Stomach (tissue), 9 donors: Measurements from ENCODE around the gene NKAIN2. TPM values are rescaled to one million over a fixed set of nuclear protein-coding genes. Genes with fewer than 3 reads are reported as not detected.

Experiments used
- DNase-seq, 2 donors: peaks; one replicate each; pipeline versions ENCODE4 v3.0.0 to v3.0.0-alpha.2; 2013 to 2019
- H3K27ac ChIP-seq, 5 donors: fragments of 200-600 bp in 4 of 5; sonication (generic) in 4 of 5; one replicate each; pipeline ENCODE4 v1.5.1; 2013 to 2019; ENCODE audit warnings: mild to moderate bottlenecking in 1 of 5, moderate library complexity in 1 of 5
- H3K27me3 ChIP-seq, 3 donors: fragments of 200-600 bp; sonication (generic); one replicate each; pipeline ENCODE4 v1.5.1; 2017 to 2019; ENCODE audit warnings: mixed run types in 1 of 3
- H3K36me3 ChIP-seq, 4 donors: fragments of 200-600 bp; sonication (generic); 1 replicate in 3 of 4; 2 replicates in 1 of 4; pipeline ENCODE4 v1.5.1; 2016 to 2019
- H3K4me1 ChIP-seq, 4 donors: fragments of 200-600 bp; sonication (generic); one replicate each; pipeline ENCODE4 v1.5.1; 2016 to 2019
- H3K4me3 ChIP-seq, 4 donors: fragments of 200-600 bp; sonication (generic) in 3 of 4; one replicate each; pipeline ENCODE4 v1.5.1; 2016 to 2019; ENCODE audit warnings: mild to moderate bottlenecking in 1 of 4
- H3K9me3 ChIP-seq, 4 donors: fragments of 200-600 bp; sonication (generic); one replicate each; pipeline ENCODE4 v1.5.1; 2016 to 2019
- EP300 ChIP-seq: sonication (generic); formaldehyde crosslinking; IDR thresholded peaks from one replicate; pipeline ENCODE4 v1.6.1; 2017; ENCODE audit warnings: antibody characterized with exemption
- POLR2A ChIP-seq, 4 donors: fragments of 450-650 bp; IDR thresholded peaks; one replicate each; pipeline ENCODE4 v1.6.1; 2016; ENCODE audit warnings: antibody characterized with exemption in 4 of 4, control low read depth in 2 of 4, mild to moderate bottlenecking in 1 of 4, moderate library complexity in 1 of 4
- POLR2AphosphoS5 ChIP-seq, 3 donors: sonication (generic); formaldehyde crosslinking; IDR thresholded peaks; one replicate each; pipeline ENCODE4 v1.6.1; 2016; ENCODE audit warnings: antibody characterized with exemption in 3 of 3
- WGBS, 5 donors: extraction: QIAGEN DNeasy Blood & Tissue Kit in 3 of 5; methylation state at CpG; one replicate each; pipeline versions ENCODE4 v1.1.5 to v1.1.7; 2013 to 2018; 5-methylcytosine and 5-hydroxymethylcytosine counted together
- intact Hi-C: fragments of 100-400 bp; cut with DNase I; formaldehyde crosslinking; loops from one replicate; pipeline ENCODE4 v1.15.1; 2023; ENCODE audit warnings: low total_unique reads
- polyA plus RNA-seq, 3 donors: library from polyadenylated mRNA; stranded (reverse); fragments of 200-250 nt; gene quantifications; one replicate each; pipeline ENCODE4 v1.2.3, GENCODE V29; 2013
- total RNA-seq, 5 donors: library from RNA; depleted of rRNA; stranded (reverse); fragments of >200 nt; gene quantifications; one replicate each; pipeline versions ENCODE4 v1.1.0 to v1.2.3, GENCODE V29; 2014 to 2016
- TF ChIP-seq, protein P1 (sequence below), 7 experiments: fragments of 450-650 bp in 4 of 7; fragments of 200-600 bp in 3 of 7; sonication (generic) in 3 of 7; IDR thresholded peaks; one replicate each; pipeline ENCODE4 v1.5.1; 2016 to 2019; ENCODE audit warnings: antibody characterized with exemption in 7 of 7, control low read depth in 2 of 7, mild to moderate bottlenecking in 1 of 7
- donor health status: healthy with polysubstance abuse.
- donor health status: Bipolar disorder and iron deficiency.
- donor health status: healthy.

NKAIN2 gene
- total and polyA plus RNA-seq, 8 donors = 0.13 to 9.6 (median 1.5) TPM; not detected in 5

- no peaks in the 10 kb centered on the region for H3K9me3 ChIP-seq
- intact Hi-C loops = no loop called here
- no peak for DNase-seq
- TF ChIP-seq POLR2A (IDR thresholded peaks at IDR 0.05) (no peak), EP300 (no peak), POLR2AphosphoS5 (IDR thresholded peaks at IDR 0.05) (no peak)
- TF ChIP-seq, protein P1, sequence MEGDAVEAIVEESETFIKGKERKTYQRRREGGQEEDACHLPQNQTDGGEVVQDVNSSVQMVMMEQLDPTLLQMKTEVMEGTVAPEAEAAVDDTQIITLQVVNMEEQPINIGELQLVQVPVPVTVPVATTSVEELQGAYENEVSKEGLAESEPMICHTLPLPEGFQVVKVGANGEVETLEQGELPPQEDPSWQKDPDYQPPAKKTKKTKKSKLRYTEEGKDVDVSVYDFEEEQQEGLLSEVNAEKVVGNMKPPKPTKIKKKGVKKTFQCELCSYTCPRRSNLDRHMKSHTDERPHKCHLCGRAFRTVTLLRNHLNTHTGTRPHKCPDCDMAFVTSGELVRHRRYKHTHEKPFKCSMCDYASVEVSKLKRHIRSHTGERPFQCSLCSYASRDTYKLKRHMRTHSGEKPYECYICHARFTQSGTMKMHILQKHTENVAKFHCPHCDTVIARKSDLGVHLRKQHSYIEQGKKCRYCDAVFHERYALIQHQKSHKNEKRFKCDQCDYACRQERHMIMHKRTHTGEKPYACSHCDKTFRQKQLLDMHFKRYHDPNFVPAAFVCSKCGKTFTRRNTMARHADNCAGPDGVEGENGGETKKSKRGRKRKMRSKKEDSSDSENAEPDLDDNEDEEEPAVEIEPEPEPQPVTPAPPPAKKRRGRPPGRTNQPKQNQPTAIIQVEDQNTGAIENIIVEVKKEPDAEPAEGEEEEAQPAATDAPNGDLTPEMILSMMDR (IDR thresholded peaks at IDR 0.05) = no peak
- no peaks in the 10 kb centered on the region for H3K36me3 ChIP-seq
- WGBS, 5 donors = 58 to 84% (median 70%) methylated on average over 4 of the region's 4 CpGs
- no peaks in the 10 kb centered on the region for H3K4me1 ChIP-seq
- H3K4me3 ChIP-seq = no peak overlapping the region
- H3K27ac ChIP-seq = no peak overlapping the region
- no peaks in the 10 kb centered on the region for H3K27me3 ChIP-seq
These were observed 306.8 kb downstream of the NKAIN2 start for GRCh38 chr6:124110514-124110913.

GRCh38 chr6:124119596-124119995 is 315.9 kb downstream of the NKAIN2 start:
- Histone ChIP-seq H3K9me3 (no peaks in the 10 kb centered on the region), H3K4me1 (no peaks in the 10 kb centered on the region), H3K4me3 (no peak overlapping the region), H3K36me3 (no peaks in the 10 kb centered on the region), H3K27me3 (no peaks in the 10 kb centered on the region), H3K27ac (no peak overlapping the region)
- DNase-seq = peak in 1 of 2 donors; percentile 59
- TF ChIP-seq, protein P1 (IDR thresholded peaks at IDR 0.05) = no peak
- no peak for TF ChIP-seq POLR2A (IDR thresholded peaks at IDR 0.05)
- TF ChIP-seq POLR2AphosphoS5 (IDR thresholded peaks at IDR 0.05) = no peak
- TF ChIP-seq EP300 = no peak
- intact Hi-C loops = no loop called here
- 49 to 67% (median 58%) methylated on average over 1 of the region's 1 CpG for WGBS, 5 donors

- no peak overlapping the region for H3K27ac ChIP-seq
- DNase-seq = no peak
- WGBS, 5 donors = 68 to 80% (median 76%) methylated on average over 2 of the region's 2 CpGs
- H3K27me3 ChIP-seq = no peaks in the 10 kb centered on the region
- no peak for TF ChIP-seq EP300
- TF ChIP-seq, protein P1 (IDR thresholded peaks at IDR 0.05) = no peak
- no peak for TF ChIP-seq POLR2AphosphoS5 (IDR thresholded peaks at IDR 0.05)
- TF ChIP-seq POLR2A (IDR thresholded peaks at IDR 0.05) = no peak
- no peak overlapping the region for H3K4me3 ChIP-seq
- intact Hi-C loops = no loop called here
- no peaks in the 10 kb centered on the region for H3K36me3 ChIP-seq
- H3K9me3 ChIP-seq = no peaks in the 10 kb centered on the region
- no peaks in the 10 kb centered on the region for H3K4me1 ChIP-seq
These were observed 320.0 kb downstream of the NKAIN2 start for GRCh38 chr6:124123617-124124209.

DNA sequence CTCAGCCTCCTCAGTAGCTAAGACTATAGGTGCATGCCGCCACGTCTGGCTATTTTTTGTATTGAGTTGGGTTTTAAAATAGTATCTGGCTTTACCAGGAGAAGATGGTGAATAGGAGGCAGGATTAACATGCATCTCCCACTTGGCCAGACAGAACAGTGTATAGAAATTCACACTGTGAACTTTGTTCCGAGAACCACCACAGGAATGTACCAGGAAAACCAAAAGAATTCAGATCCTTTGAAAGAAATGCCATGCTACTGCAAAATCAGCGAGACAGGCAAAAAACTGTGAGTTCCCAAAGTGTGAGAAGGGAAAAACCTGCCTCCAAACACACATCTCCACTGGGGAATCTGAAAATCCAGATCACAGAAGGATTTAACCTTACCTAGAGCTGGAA is 327.6 kb downstream of the NKAIN2 start:
- H3K4me1 ChIP-seq = no peaks in the 10 kb centered on the region
- H3K27ac ChIP-seq = no peak overlapping the region
- no peaks in the 10 kb centered on the region for H3K36me3 ChIP-seq
- intact Hi-C loops = no loop called here
- no peak overlapping the region for H3K4me3 ChIP-seq
- H3K27me3 ChIP-seq = no peaks in the 10 kb centered on the region
- DNase-seq = no peak
- TF ChIP-seq EP300 (no peak), POLR2A (IDR thresholded peaks at IDR 0.05) (no peak), POLR2AphosphoS5 (IDR thresholded peaks at IDR 0.05) (no peak)
- TF ChIP-seq, protein P1 (IDR thresholded peaks at IDR 0.05) = no peak
- H3K9me3 ChIP-seq = peaks cover 0 to 29% (median 16%) of the 10 kb centered on the region in 4 donors
- WGBS, 5 donors = 74 to 84% (median 76%) methylated on average over 4 of the region's 4 CpGs
